ENCODE measurements around the gene CCDC85C. TPM values are rescaled to one million over a fixed set of nuclear protein-coding genes. Genes with fewer than 3 reads are reported as not detected.

Gene CCDC85C
- total RNA-seq, 1 donor from 2014 or later, result 49.1 TPM

DNA sequence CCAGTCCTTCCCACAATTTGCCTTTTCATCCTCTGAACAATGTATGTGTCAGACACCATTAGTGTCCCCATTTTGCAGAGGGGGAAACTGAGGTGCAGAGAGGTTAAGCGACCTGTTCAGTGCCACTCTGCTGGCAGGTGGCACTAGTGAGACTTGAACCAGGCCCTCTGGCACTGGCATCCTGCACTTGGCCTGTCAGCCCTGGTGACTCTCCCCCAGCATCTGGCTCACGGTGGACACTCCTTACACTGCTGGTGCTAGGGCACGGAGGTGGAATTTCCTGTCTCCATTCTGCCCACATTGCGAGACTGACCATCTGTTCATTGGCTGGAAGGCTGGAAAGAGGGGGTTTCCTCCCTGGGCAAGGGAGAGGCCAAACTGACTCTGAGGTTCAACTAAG, 74.1 kb downstream of the CCDC85C start:
- TF ChIP-seq, protein P1, sequence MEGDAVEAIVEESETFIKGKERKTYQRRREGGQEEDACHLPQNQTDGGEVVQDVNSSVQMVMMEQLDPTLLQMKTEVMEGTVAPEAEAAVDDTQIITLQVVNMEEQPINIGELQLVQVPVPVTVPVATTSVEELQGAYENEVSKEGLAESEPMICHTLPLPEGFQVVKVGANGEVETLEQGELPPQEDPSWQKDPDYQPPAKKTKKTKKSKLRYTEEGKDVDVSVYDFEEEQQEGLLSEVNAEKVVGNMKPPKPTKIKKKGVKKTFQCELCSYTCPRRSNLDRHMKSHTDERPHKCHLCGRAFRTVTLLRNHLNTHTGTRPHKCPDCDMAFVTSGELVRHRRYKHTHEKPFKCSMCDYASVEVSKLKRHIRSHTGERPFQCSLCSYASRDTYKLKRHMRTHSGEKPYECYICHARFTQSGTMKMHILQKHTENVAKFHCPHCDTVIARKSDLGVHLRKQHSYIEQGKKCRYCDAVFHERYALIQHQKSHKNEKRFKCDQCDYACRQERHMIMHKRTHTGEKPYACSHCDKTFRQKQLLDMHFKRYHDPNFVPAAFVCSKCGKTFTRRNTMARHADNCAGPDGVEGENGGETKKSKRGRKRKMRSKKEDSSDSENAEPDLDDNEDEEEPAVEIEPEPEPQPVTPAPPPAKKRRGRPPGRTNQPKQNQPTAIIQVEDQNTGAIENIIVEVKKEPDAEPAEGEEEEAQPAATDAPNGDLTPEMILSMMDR (conservative IDR thresholded peaks at IDR 0.05), result no peak
- H3K4me3 Mint-ChIP-seq, result no peak overlapping the region
- H3K27ac Mint-ChIP-seq, result no peak overlapping the region
- no peaks in the 10 kb centered on the region for H3K27me3 Mint-ChIP-seq
- H3K4me1 Mint-ChIP-seq (ENCODE audit: unreplicated experiment), result peaks cover 24% of the 10 kb centered on the region
- H3K36me3 Mint-ChIP-seq, result no peaks in the 10 kb centered on the region
- DNase-seq (ENCODE audit: extremely low spot score, unreplicated experiment), result no peak
- H3K9me3 Mint-ChIP-seq, result no peaks in the 10 kb centered on the region

DNA sequence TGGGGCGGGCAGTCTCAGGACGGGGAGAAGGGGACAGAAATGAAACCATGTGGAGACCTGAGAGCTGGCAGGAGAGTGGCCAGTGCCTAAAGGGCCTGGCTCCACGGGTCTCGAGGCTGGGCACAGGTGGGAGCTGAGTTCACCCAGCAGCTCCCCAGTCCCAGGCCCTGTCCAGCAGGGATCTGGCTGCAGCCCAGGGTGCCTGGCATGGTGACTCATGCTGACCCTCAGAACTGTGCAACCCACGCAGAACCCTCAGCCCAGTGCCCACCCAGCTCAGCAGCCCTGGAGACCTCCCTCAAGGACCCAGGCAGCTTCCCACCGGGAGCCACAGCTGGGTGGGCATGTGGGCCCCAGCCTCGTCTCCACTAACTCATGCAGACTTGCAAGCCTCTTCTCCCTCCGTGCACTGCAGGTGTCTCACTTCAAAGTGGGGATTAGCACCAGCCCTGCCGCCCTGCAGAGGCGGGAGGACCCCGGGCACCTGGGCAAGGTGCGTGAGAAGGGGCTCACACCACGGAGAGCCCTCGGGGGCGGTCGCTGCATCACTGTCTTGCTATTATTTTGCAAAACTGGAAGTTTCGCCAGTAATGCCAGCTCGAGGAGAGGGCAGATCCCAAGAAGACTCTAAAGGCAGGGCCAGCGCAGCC, 76.5 kb downstream of the CCDC85C start:
- Mint-ChIP-seq H3K27me3 (no peaks in the 10 kb centered on the region), H3K9me3 (no peaks in the 10 kb centered on the region), H3K27ac (no peak overlapping the region), H3K4me1 (ENCODE audit: unreplicated experiment) (peaks cover 38% of the 10 kb centered on the region), H3K4me3 (no peak overlapping the region), H3K36me3 (no peaks in the 10 kb centered on the region)
- TF ChIP-seq, protein P1 (conservative IDR thresholded peaks at IDR 0.05), result no peak
- no peak for DNase-seq (ENCODE audit: extremely low spot score, unreplicated experiment)

DNA sequence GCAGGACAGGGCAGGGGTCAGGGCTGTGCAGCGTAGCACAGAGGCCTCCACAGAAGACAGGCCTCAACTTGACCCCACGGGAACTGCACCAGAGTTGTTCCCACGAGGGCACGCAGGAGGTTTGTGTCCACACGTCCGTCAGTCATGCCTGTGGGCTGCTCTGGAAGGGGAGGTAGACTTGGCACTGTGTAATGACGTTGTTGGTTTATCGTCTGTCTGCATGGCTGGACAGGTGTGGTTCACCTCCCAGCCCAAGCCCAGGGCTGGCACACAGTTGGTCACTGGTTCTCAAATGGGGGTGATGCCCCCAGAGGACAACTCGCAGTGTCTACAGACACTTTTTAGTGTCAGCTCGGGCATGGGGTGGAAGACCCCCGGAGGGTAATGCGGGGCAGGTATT, 77.0 kb downstream of the CCDC85C start:
- no peaks in the 10 kb centered on the region for H3K9me3 Mint-ChIP-seq
- H3K27me3 Mint-ChIP-seq, result no peaks in the 10 kb centered on the region
- peak overlapping the region; percentile 17 for H3K4me3 Mint-ChIP-seq
- no peak for DNase-seq (ENCODE audit: extremely low spot score, unreplicated experiment)
- no peaks in the 10 kb centered on the region for H3K36me3 Mint-ChIP-seq
- TF ChIP-seq, protein P1 (conservative IDR thresholded peaks at IDR 0.05), result no peak
- peaks cover 43% of the 10 kb centered on the region for H3K4me1 Mint-ChIP-seq (ENCODE audit: unreplicated experiment)
- no peak overlapping the region for H3K27ac Mint-ChIP-seq

DNA sequence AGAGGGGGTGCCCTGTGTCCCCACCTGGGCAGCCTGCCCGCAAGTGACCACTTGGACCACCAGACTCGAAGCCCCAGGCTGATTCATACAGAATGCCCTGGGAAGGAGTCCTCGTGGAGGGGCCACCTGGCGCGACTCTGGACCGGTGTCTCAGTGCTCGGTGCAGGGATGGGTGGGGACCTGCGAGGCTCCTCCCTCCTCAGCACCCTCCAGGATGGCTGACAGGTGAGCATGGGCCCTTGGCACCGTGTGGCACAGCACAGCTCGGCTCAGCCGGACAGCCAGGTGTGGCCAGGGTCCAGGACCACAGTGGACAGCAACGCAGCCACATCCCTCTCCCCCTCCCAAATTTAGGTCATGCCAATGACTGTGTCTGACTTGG, 78.3 kb downstream of the CCDC85C start:
- H3K27me3 Mint-ChIP-seq, result no peaks in the 10 kb centered on the region
- peaks cover 40% of the 10 kb centered on the region for H3K4me1 Mint-ChIP-seq (ENCODE audit: unreplicated experiment)
- no peaks in the 10 kb centered on the region for H3K9me3 Mint-ChIP-seq
- H3K36me3 Mint-ChIP-seq, result no peaks in the 10 kb centered on the region
- no peak overlapping the region for H3K4me3 Mint-ChIP-seq
- TF ChIP-seq, protein P1 (conservative IDR thresholded peaks at IDR 0.05), result no peak
- H3K27ac Mint-ChIP-seq, result no peak overlapping the region
- DNase-seq (ENCODE audit: extremely low spot score, unreplicated experiment), result no peak

DNA sequence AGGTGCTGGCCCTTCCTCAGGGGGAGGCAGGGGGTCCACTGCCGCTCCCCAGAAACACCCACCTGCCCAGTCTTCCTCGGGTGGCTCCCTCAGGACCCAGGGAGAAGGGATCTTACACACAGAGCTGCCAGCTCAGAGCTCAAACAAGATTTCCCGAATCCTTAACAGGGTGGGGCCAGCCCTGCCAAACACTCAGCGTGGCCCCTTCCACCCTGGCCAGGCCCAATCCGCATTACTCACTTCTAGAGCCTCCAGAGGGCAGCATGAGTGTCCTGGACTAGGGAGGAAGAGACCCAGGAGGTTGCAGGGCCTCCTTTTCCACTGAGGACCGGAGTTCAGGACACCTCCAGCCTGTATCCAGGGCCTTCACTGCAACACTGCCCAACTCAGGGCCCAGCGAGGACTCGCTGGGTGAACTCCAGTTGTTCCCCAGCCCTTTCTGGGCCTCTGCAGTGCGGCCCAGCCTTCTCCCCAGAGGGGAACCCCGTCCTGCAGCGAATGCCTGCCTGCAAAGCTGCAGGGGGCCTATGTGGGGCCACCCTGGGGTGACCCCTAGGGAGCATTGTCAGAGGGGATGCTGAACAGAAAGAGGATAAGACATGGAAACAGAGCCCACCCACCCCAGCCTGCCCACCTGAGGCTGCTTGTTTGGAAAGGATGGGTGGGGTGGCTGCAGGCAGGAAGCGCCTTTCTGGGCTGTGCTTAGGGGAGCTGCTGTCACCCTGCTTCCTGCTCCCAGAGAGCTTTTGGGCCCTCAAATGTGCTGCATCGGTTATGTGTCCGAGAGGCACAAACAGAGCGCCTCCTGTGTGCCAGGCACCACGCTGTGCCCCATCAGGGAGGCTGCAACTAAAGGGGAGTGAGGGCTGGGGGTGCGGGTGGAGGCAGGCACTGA, 79.0 kb downstream of the CCDC85C start:
- H3K27ac Mint-ChIP-seq, result peak overlapping the region; percentile 86
- TF ChIP-seq, protein P1 (conservative IDR thresholded peaks at IDR 0.05), result peak; percentile 52
- no peaks in the 10 kb centered on the region for H3K36me3 Mint-ChIP-seq
- peak overlapping the region; percentile 41 for H3K4me3 Mint-ChIP-seq
- no peak for DNase-seq (ENCODE audit: extremely low spot score, unreplicated experiment)
- H3K9me3 Mint-ChIP-seq, result no peaks in the 10 kb centered on the region
- H3K4me1 Mint-ChIP-seq (ENCODE audit: unreplicated experiment), result peaks cover 37% of the 10 kb centered on the region
- H3K27me3 Mint-ChIP-seq, result no peaks in the 10 kb centered on the region

All from type B pancreatic cell (in vitro differentiated cells).